Measurements from ENCODE around the gene RERE.

The RERE gene

DNA sequence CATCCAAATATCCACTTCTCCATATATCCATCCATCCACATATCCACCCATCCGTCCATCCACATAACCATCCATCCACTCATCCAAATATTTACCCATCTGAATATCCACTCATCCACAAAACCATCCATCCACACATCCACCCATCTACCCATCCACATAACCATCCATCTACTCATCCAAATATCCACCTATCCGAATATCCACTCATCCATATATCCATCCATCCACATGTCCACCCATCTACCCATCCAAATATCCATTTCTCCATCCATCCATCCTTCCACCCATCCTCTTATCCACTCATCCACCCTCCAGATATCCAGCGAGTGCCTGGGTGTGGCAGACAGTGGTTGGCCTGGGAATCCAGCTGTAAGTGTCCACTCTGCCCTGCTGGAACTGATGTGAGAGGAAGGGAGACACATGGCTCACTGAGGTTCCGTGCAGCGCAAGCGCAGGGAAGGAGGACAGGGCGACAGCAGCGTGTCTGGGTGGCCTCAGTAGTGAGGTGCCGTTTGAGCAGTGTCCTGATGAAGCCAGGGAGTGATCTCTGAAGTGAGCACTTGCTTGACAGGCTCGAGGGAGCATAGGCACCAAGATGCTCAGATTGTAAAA is 472.4 kb downstream of the RERE start:
- no peak for DNase-seq (ENCODE audit: low read depth)
- no peak overlapping the region for H3K4me3 ChIP-seq (ENCODE audit: control insufficient read depth, low read depth, low read length)
- TF ChIP-seq, protein P1, sequence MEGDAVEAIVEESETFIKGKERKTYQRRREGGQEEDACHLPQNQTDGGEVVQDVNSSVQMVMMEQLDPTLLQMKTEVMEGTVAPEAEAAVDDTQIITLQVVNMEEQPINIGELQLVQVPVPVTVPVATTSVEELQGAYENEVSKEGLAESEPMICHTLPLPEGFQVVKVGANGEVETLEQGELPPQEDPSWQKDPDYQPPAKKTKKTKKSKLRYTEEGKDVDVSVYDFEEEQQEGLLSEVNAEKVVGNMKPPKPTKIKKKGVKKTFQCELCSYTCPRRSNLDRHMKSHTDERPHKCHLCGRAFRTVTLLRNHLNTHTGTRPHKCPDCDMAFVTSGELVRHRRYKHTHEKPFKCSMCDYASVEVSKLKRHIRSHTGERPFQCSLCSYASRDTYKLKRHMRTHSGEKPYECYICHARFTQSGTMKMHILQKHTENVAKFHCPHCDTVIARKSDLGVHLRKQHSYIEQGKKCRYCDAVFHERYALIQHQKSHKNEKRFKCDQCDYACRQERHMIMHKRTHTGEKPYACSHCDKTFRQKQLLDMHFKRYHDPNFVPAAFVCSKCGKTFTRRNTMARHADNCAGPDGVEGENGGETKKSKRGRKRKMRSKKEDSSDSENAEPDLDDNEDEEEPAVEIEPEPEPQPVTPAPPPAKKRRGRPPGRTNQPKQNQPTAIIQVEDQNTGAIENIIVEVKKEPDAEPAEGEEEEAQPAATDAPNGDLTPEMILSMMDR (conservative IDR thresholded peaks at IDR 0.05; ENCODE audit: control insufficient read depth, insufficient read depth, low read depth, low read length): no peak

DNA sequence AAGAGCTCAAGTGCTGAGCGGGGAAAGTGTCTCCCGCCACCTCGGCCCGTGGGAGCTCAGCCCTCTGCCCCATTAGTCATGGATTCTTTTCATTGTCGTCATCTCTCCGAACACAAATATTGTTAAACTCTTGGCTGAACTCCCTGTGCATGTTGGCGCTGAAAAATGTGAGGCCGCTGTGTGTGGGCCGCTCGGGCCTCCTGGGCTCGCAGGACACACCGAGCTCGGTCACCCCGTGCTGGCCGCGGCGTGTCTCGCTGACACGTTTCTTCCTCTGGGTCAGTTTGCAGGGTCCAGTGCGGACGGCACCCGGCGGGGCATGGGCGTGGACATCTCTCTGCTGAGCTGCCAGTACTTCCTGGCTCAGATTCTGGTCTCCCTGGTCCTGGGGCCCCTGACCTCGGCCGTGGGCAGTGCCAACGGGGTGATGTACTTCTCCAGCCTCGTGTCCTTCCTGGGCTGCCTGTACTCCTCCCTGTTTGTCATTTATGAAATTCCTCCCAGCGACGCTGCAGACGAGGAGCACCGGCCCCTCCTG is 473.9 kb downstream of the RERE start:
- DNase-seq (ENCODE audit: low read depth): peak; percentile 97
- TF ChIP-seq, protein P1 (conservative IDR thresholded peaks at IDR 0.05; ENCODE audit: control insufficient read depth, insufficient read depth, low read depth, low read length): no peak
- peak overlapping the region; percentile 9 for H3K4me3 ChIP-seq (ENCODE audit: control insufficient read depth, low read depth, low read length)

DNA sequence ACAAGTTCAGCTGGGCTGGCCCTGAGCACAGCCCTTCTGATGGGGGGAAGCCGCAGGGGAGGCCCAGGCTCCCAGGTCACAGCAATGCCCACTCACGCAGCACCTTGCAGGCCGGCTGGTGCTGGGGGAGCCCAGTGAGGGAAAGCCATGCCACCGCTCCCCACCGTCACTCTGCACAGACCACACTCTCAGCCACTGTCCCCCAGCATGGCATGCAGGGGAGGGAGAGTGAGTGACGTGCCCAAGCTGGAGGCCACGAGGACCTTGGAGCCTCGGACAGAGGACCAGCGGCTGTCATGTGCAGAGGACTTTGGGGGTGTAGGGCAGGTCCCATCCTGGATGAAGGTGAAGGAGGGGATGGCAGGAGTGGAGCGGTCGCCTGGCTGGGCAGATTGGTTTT is 474.4 kb downstream of the RERE start:
- H3K4me3 ChIP-seq (ENCODE audit: control insufficient read depth, low read depth, low read length): no peak overlapping the region
- TF ChIP-seq, protein P1 (conservative IDR thresholded peaks at IDR 0.05; ENCODE audit: control insufficient read depth, insufficient read depth, low read depth, low read length): no peak
- no peak for DNase-seq (ENCODE audit: low read depth)

DNA sequence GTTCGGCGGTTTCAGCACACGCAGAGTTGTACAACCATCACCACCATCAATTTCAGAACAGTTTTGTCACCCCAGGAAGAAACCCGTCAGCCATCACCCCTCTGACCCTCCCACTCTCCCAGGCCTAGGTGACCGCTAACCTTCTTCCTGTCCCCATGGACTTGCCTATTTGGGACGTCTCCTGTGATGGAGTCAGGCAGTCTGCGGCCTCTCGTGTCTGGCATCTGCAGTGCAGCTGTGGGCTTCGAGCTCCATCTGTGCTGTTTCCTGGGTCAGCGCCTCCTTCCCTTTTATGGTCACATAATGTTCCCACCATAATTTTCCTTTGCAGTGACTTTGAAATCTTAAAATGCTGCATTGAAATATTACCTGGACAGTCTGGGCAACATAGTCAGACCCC is 475.1 kb downstream of the RERE start:
- TF ChIP-seq, protein P1 (conservative IDR thresholded peaks at IDR 0.05; ENCODE audit: control insufficient read depth, insufficient read depth, low read depth, low read length): no peak
- peak; percentile 55 for DNase-seq (ENCODE audit: low read depth)
- no peak overlapping the region for H3K4me3 ChIP-seq (ENCODE audit: control insufficient read depth, low read depth, low read length)

DNA sequence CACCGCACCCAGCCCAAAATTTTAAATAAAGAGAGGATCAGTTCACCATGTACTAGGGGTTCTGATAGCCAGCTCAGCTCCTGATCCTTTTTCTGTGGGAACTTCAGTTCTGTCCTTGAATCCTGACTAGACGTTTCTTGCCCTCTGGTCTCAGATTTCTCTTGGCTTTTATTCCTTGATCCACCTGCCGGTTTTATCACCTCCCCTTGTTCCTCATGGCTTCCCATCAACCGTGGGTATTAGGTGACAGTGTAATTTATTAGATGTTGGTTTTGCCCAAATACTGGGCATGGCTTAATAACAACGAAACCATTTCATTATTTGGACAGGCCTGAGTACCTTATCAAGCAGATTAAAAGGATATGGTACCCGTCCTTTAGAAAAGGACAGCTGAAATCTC is 477.0 kb downstream of the RERE start:
- TF ChIP-seq, protein P1 (conservative IDR thresholded peaks at IDR 0.05; ENCODE audit: control insufficient read depth, insufficient read depth, low read depth, low read length): no peak

DNA sequence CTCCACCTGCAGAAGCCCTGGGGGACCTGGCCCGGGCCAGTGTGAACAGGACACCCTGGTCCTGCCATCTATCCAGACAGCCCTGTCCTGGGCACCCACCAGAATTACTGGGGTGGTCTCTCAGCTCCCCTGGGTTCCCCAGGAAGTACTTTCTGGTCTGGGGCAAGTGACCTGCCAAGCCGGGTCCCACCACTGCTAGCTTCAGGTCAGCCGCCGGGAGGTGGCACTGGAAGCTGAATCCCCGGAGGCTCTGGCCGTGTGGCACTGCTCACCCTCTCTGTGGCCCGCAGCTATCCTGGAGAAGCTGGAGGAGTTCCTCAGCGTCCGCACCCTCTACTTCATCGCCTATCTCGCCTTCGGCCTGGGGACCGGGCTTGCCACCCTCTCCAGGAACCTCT is 478.2 kb downstream of the RERE start:
- TF ChIP-seq, protein P1 (conservative IDR thresholded peaks at IDR 0.05; ENCODE audit: control insufficient read depth, insufficient read depth, low read depth, low read length): no peak
- no peak for DNase-seq (ENCODE audit: low read depth)
- H3K4me3 ChIP-seq (ENCODE audit: control insufficient read depth, low read depth, low read length): no peak overlapping the region

More for the DNA sequence above, 477.0 kb downstream of the RERE start:
- DNase-seq (ENCODE audit: low read depth): no peak
- no peak overlapping the region for H3K4me3 ChIP-seq (ENCODE audit: control insufficient read depth, low read depth, low read length)
